PC-9 (cell line): ENCODE measurements around the gene ZNF780B. TPM values are rescaled to one million over a fixed set of nuclear protein-coding genes. Genes with fewer than 3 reads are reported as not detected.

Source experiments
- BruUV-seq: library from RNA; stranded (reverse); fragments of 400-500 nt; replicated peaks from 2 replicates; lab custom pipeline; 2021; lab: Mats Ljungman, UMichigan
- CTCF ChIA-PET: fragments of 300-600 bp; sonication (Branson Sonifier 250); formaldehyde crosslinking; loops from one replicate; lab custom pipeline; 2022; ENCODE audit warnings: antibody characterized with exemption; lab: Charles Lee
- POLR2A ChIA-PET: fragments of 300-600 bp; sonication (Branson Sonifier 250); formaldehyde crosslinking; loops from one replicate; lab custom pipeline; 2022; ENCODE audit warnings: antibody characterized with exemption; ENCODE audit not compliant: unreplicated experiment; lab: Charles Lee
- DNase-seq, 2 experiments: peaks; one replicate each; pipeline versions ENCODE4 v3.0.0 to v3.0.0-alpha.2; 2015 to 2022; ENCODE audit warnings: mixed read lengths in 1 of 2
- H2AFZ ChIP-seq: fragments of 200-600 bp; sonication (generic); 2 replicates; pipeline ENCODE4 v1.8.1; 2017; ENCODE audit warnings: antibody characterized with exemption
- H3F3A ChIP-seq: fragments of 200-600 bp; sonication (generic); 2 replicates; pipeline ENCODE4 v1.8.1; 2017; ENCODE audit warnings: antibody characterized with exemption, mild to moderate bottlenecking, low read depth; ENCODE audit not compliant: insufficient read depth
- H3K27ac ChIP-seq: fragments of 200-600 bp; sonication (generic); 2 replicates; pipeline ENCODE4 v1.6.1; 2016; ENCODE audit warnings: mixed run types
- H3K27me3 ChIP-seq: fragments of 200-600 bp; sonication (generic); 2 replicates; pipeline ENCODE4 v1.6.1; 2016; ENCODE audit warnings: low read depth, mixed run types; ENCODE audit not compliant: insufficient read depth
- H3K36me3 ChIP-seq: fragments of 200-600 bp; sonication (generic); 2 replicates; pipeline ENCODE4 v1.6.1; 2016; ENCODE audit warnings: low read depth, mixed run types
- H3K4me1 ChIP-seq: fragments of 200-600 bp; sonication (generic); replicated peaks from 2 replicates; pipeline ENCODE4 v1.6.1; 2016; ENCODE audit warnings: mixed run types; ENCODE audit not compliant: insufficient read depth
- H3K4me2 ChIP-seq: fragments of 200-600 bp; sonication (generic); 2 replicates; pipeline ENCODE4 v1.6.1; 2017; ENCODE audit warnings: mixed run types
- H3K4me3 ChIP-seq: fragments of 200-600 bp; sonication (generic); 2 replicates; pipeline ENCODE4 v1.6.1; 2016; ENCODE audit warnings: mixed run types
- H3K79me2 ChIP-seq: fragments of 200-600 bp; sonication (generic); 2 replicates; pipeline ENCODE4 v1.6.1; 2017; ENCODE audit warnings: low read depth, mixed run types
- H3K9me2 ChIP-seq: fragments of 200-600 bp; sonication (generic); 2 replicates; pipeline ENCODE4 v1.8.1; 2017; ENCODE audit warnings: mild to moderate bottlenecking; ENCODE audit not compliant: insufficient read depth
- H3K9me3 ChIP-seq: fragments of 200-600 bp; sonication (generic); 2 replicates; pipeline ENCODE4 v1.8.1; 2016; ENCODE audit warnings: low read depth; ENCODE audit not compliant: insufficient read depth
- H4K20me1 ChIP-seq: fragments of 200-600 bp; sonication (generic); 2 replicates; pipeline ENCODE4 v1.8.1; 2017; ENCODE audit not compliant: insufficient read depth
- CTCF ChIP-seq: fragments of 200-600 bp; sonication (generic); conservative IDR thresholded peaks from 2 replicates; pipeline ENCODE4 v1.6.1; 2017; ENCODE audit warnings: mixed run types, antibody characterized with exemption, mild to moderate bottlenecking, moderate library complexity
- EZH2 ChIP-seq: fragments of 200-600 bp; sonication (generic); IDR thresholded peaks from 2 replicates; pipeline ENCODE4 v1.8.0; 2017; ENCODE audit warnings: antibody characterized with exemption, low read depth
- intact Hi-C: fragments of 100-400 bp; cut with micrococcal nuclease; formaldehyde crosslinking; loops from one replicate; pipeline ENCODE4 v1.10.0; 2022; ENCODE audit not compliant: unreplicated experiment
- total RNA-seq: library from RNA; stranded (reverse); gene quantifications from 2 replicates; pipeline ENCODE4 v1.2.3, GENCODE V29; 2021

The ZNF780B gene
- total RNA-seq, 1 experiment from 2014 or later: 20.0 TPM

- TF ChIP-seq CTCF (no peak), EZH2 (no peak)
- Histone ChIP-seq H2AFZ (no peak overlapping the region), H3K27me3 (no peaks in the 10 kb centered on the region), H3K9me2 (no peaks in the 10 kb centered on the region), H3K36me3 (0 out of 2 replicates have a peak, but pooled peaks cover 4% of the 10 kb centered on the region), H3K4me3 (no peak overlapping the region), H3K4me2 (no peak overlapping the region), H3K27ac (no peak overlapping the region), H4K20me1 (no peaks in the 10 kb centered on the region), H3K79me2 (no peaks in the 10 kb centered on the region), H3K4me1 (no peaks in the 10 kb centered on the region), H3K9me3 (peaks cover 67% of the 10 kb centered on the region), H3F3A (no peaks in the 10 kb centered on the region)
- ChIA-PET CTCF (no interaction called here), POLR2A (no interaction called here)
- no peak for DNase-seq
- intact Hi-C loops: no loop called here
- no TSS peak for BruUV-seq
Observed at GRCh38 chr19:40035996-40036395, 20.0 kb downstream of the ZNF780B start.

- DNase-seq: no peak
- Histone ChIP-seq H3K9me2 (no peaks in the 10 kb centered on the region), H4K20me1 (no peaks in the 10 kb centered on the region), H3K4me1 (no peaks in the 10 kb centered on the region), H3K79me2 (no peaks in the 10 kb centered on the region), H3K9me3 (peaks cover 74% of the 10 kb centered on the region), H3K27me3 (no peaks in the 10 kb centered on the region), H3K4me2 (no peak overlapping the region), H3K27ac (no peak overlapping the region), H2AFZ (no peak overlapping the region), H3F3A (no peaks in the 10 kb centered on the region), H3K4me3 (no peak overlapping the region), H3K36me3 (0 out of 2 replicates have a peak, but pooled peaks cover 4% of the 10 kb centered on the region)
- no peak for TF ChIP-seq CTCF
- no peak for TF ChIP-seq EZH2
- ChIA-PET POLR2A (no interaction called here), CTCF (no interaction called here)
- intact Hi-C loops: no loop called here
- no TSS peak for BruUV-seq
Observed at GRCh38 chr19:40033989-40034560, 22.0 kb downstream of the ZNF780B start.

- H3K9me2 ChIP-seq: no peaks in the 10 kb centered on the region
- H3K9me3 ChIP-seq: peaks cover 75% of the 10 kb centered on the region
- no peak overlapping the region for H3K4me3 ChIP-seq
- H3K79me2 ChIP-seq: no peaks in the 10 kb centered on the region
- no peak overlapping the region for H3K4me2 ChIP-seq
- CTCF ChIA-PET: no interaction called here
- no peak overlapping the region for H2AFZ ChIP-seq
- POLR2A ChIA-PET: no interaction called here
- no peak overlapping the region for H3K27ac ChIP-seq
- no peak for DNase-seq
- no peaks in the 10 kb centered on the region for H3K36me3 ChIP-seq
- intact Hi-C loops: no loop called here
- no peaks in the 10 kb centered on the region for H3K27me3 ChIP-seq
- BruUV-seq: no TSS peak
- no peaks in the 10 kb centered on the region for H4K20me1 ChIP-seq
- no peaks in the 10 kb centered on the region for H3K4me1 ChIP-seq
- no peaks in the 10 kb centered on the region for H3F3A ChIP-seq
- TF ChIP-seq CTCF (no peak), EZH2 (no peak)
Observed at GRCh38 chr19:40026597-40026970, 29.4 kb downstream of the ZNF780B start.
